IMR-90 (cell line): Measurements from ENCODE around the gene GPR161. TPM values are rescaled to one million over a fixed set of nuclear protein-coding genes. Genes with fewer than 3 reads are reported as not detected.

Experiments used
- ATAC-seq: fragments of 200-7000 bp; cut with Tn5 transposase; 2 replicates; pipeline ENCODE4 v1.9.1; 2020; ENCODE audit warnings: low read depth, mild to moderate bottlenecking, moderate library complexity
- BruUV-seq: library from RNA; stranded (reverse); fragments of 400-500 nt; replicated peaks from 2 replicates; lab custom pipeline; 2021; lab: Mats Ljungman, UMichigan
- CTCF ChIA-PET: fragments of 300-600 bp; formaldehyde crosslinking; extraction: SDS; loops from one replicate; lab custom pipeline; 2021; ENCODE audit warnings: antibody characterized with exemption; lab: Yijun Ruan, JAX
- POLR2A ChIA-PET: fragments of 300-600 bp; sonication (Branson Sonifier 250); formaldehyde crosslinking; loops from one replicate; lab custom pipeline; 2022; ENCODE audit warnings: antibody characterized with exemption; ENCODE audit not compliant: unreplicated experiment; lab: Charles Lee
- DNase-seq: peaks from one replicate; pipeline ENCODE4 v3.0.0; 2013
- H2AFZ ChIP-seq: replicated peaks from 2 replicates; pipeline ENCODE3; 2013; ENCODE audit warnings: low read length, mild to moderate bottlenecking; ENCODE audit not compliant: poor library complexity
- H2AK5ac ChIP-seq: 2 replicates; pipeline ENCODE4 v1.6.1; 2013; ENCODE audit warnings: low read depth, low read length, inconsistent platforms
- H2AK9ac ChIP-seq: replicated peaks from 2 replicates; pipeline ENCODE3; 2013; ENCODE audit warnings: mild to moderate bottlenecking, low read depth, low read length, moderate library complexity; ENCODE audit not compliant: poor library complexity
- H2BK120ac ChIP-seq: 2 replicates; pipeline ENCODE4 v1.6.1; 2013; ENCODE audit warnings: low read depth, low read length, inconsistent platforms
- H2BK15ac ChIP-seq: 3 replicates; pipeline ENCODE4 v1.6.1; 2013; ENCODE audit warnings: low read depth, low read length, inconsistent platforms
- H2BK20ac ChIP-seq: 2 replicates; pipeline ENCODE4 v1.6.1; 2013; ENCODE audit warnings: low read depth, mild to moderate bottlenecking, inconsistent platforms, low read length, moderate library complexity
- H2BK5ac ChIP-seq: 2 replicates; pipeline ENCODE4 v1.6.1; 2013; ENCODE audit warnings: mild to moderate bottlenecking, low read depth, low read length, inconsistent platforms; ENCODE audit not compliant: poor library complexity, severe bottlenecking
- H3K14ac ChIP-seq: replicated peaks from 2 replicates; pipeline ENCODE4 v1.6.1; 2013; ENCODE audit warnings: low read depth, low read length, inconsistent platforms
- H3K18ac ChIP-seq: 2 replicates; pipeline ENCODE4 v1.6.1; 2013; ENCODE audit warnings: low read depth, low read length, control low read depth
- H3K23ac ChIP-seq: 2 replicates; pipeline ENCODE4 v1.6.1; 2013; ENCODE audit warnings: low read depth, low read length, inconsistent platforms
- H3K27ac ChIP-seq: 2 replicates; pipeline ENCODE4 v1.5.1; 2013; ENCODE audit warnings: mild to moderate bottlenecking, control low read depth, low read length; ENCODE audit not compliant: insufficient read depth
- H3K27me3 ChIP-seq: 2 replicates; pipeline ENCODE4 v1.6.1; 2013; ENCODE audit warnings: low read length; ENCODE audit not compliant: control insufficient read depth, insufficient read depth
- H3K36me3 ChIP-seq: 2 replicates; pipeline ENCODE4 v1.6.1; 2013; ENCODE audit warnings: low read length, mixed read lengths; ENCODE audit not compliant: control insufficient read depth, insufficient read depth
- H3K4ac ChIP-seq: 2 replicates; pipeline ENCODE4 v1.6.1; 2013; ENCODE audit warnings: low read depth, low read length, inconsistent platforms
- H3K4me1 ChIP-seq: 2 replicates; pipeline ENCODE4 v1.6.1; 2013; ENCODE audit warnings: low read length, mixed read lengths; ENCODE audit not compliant: control insufficient read depth, insufficient read depth
- H3K4me2 ChIP-seq: 2 replicates; pipeline ENCODE4 v1.6.1; 2013; ENCODE audit warnings: low read depth, mild to moderate bottlenecking, control low read depth, low read length, moderate library complexity
- H3K4me3 ChIP-seq: 2 replicates; pipeline ENCODE4 v1.5.1; 2013; ENCODE audit warnings: low read depth, mild to moderate bottlenecking, control low read depth, low read length, moderate library complexity; ENCODE audit not compliant: insufficient read depth
- H3K56ac ChIP-seq: 2 replicates; pipeline ENCODE4 v1.6.1; 2013; ENCODE audit warnings: low read length, inconsistent platforms; ENCODE audit not compliant: insufficient read depth; ENCODE audit errors: extremely low read depth
- H3K79me1 ChIP-seq, 2 experiments: 2 replicates each; pipeline ENCODE4 v1.6.1; 2013; ENCODE audit warnings: low read length in 2 of 2, inconsistent platforms in 1 of 2, low read depth in 1 of 2
- H3K9ac ChIP-seq: 2 replicates; pipeline ENCODE4 v1.6.1; 2013; ENCODE audit warnings: low read depth, low read length, control low read depth
- H3K9me1 ChIP-seq: 2 replicates; pipeline ENCODE4 v1.6.1; 2013; ENCODE audit warnings: low read length, inconsistent platforms; ENCODE audit not compliant: insufficient read depth
- H3K9me3 ChIP-seq: 2 replicates; pipeline ENCODE4 v1.6.1; 2013; ENCODE audit warnings: low read length; ENCODE audit not compliant: control insufficient read depth, insufficient read depth
- H4K20me1 ChIP-seq: 2 replicates; pipeline ENCODE4 v1.6.1; 2013; ENCODE audit warnings: low read length, inconsistent platforms; ENCODE audit not compliant: insufficient read depth
- H4K5ac ChIP-seq: 2 replicates; pipeline ENCODE4 v1.6.1; 2013; ENCODE audit warnings: mild to moderate bottlenecking, low read depth, low read length, control low read depth
- H4K8ac ChIP-seq, 2 experiments: 2 replicates each; pipeline ENCODE4 v1.6.1; 2013; ENCODE audit warnings: low read depth in 2 of 2, low read length in 2 of 2, control low read depth in 1 of 2, inconsistent platforms in 1 of 2
- H4K91ac ChIP-seq: 2 replicates; pipeline ENCODE4 v1.6.1; 2013; ENCODE audit warnings: low read depth, low read length, inconsistent platforms; ENCODE audit not compliant: insufficient read depth
- BHLHE40 ChIP-seq: fragments of 150-350 bp; IDR thresholded peaks from 2 replicates; pipeline ENCODE4 v1.6.1; 2016; ENCODE audit warnings: mild to moderate bottlenecking, low read depth, low read length
- CEBPB ChIP-seq: IDR thresholded peaks from 2 replicates; pipeline ENCODE4 v1.6.1; 2012; ENCODE audit warnings: low read depth, low read length, improper control_type of control experiment
- SMC3 ChIP-seq: fragments of 150-350 bp; IDR thresholded peaks from 2 replicates; pipeline ENCODE4 v1.6.1; 2016; ENCODE audit warnings: low read depth, mild to moderate bottlenecking, antibody characterized with exemption, low read length, moderate library complexity
- dilution Hi-C: fragments of 300-500 bp; cut with HindIII; formaldehyde crosslinking; loops from one replicate; pipeline ENCODE4 v1.14.3; 2018; ENCODE audit warnings: low sequenced_read_pairs; ENCODE audit not compliant: unreplicated experiment
- in situ Hi-C: fragments of 300-500 bp; cut with MboI; formaldehyde crosslinking; loops from 3 replicates; pipeline ENCODE4 v1.14.3; 2019; ENCODE audit warnings: low sequenced_read_pairs, inconsistent platforms, mixed read lengths
- intact Hi-C: fragments of 100-400 bp; cut with micrococcal nuclease; formaldehyde crosslinking; loops from 2 replicates; pipeline ENCODE4 v1.10.0; 2022
- polyA plus RNA-seq, 3 experiments: library from polyadenylated mRNA; depleted of rRNA; stranded (reverse); fragments of >200 nt; gene quantifications; 2 replicates each; pipeline ENCODE4 v1.2.3, GENCODE V29; 2012; ENCODE audit warnings: low replicate concordance in 1 of 3
- total RNA-seq: library from RNA; depleted of rRNA; stranded (reverse); fragments of >200 nt; gene quantifications from 2 replicates; pipeline ENCODE4 v1.2.3, GENCODE V29; 2012
- TF ChIP-seq, protein P1 (sequence below): fragments of 150-350 bp; IDR thresholded peaks from 2 replicates; pipeline ENCODE4 v1.6.1; 2017; ENCODE audit warnings: mild to moderate bottlenecking, antibody characterized with exemption, low read length, low read depth

GPR161 gene
- total and polyA plus RNA-seq, 2 of the 4 experiments (the other 2 are of a cell fraction): 12.5 to 13.3 TPM

DNA sequence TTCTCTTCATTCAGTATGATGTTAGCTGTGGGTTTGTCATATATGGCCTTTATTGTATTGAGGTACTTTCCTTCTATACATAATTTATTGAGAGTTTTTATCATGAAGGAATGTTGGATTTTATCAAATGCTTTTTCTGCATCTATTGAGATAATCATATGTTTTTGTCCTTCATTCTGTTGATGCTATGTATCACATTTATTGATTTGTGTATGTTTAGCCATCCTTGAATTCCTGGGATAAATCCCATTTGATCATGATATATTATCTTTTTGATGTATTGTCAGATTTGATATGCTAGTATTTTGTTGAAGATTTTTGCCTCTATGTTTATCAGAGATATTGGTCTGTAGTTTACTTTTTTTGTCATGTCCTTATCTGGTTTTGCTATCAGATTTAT is 20.9 kb upstream of the GPR161 start:
- dilution Hi-C loops (no loop called here), in situ Hi-C loops (no loop called here), intact Hi-C loops (loop anchor here (1.0 kb wide), 1 partner anchor 33 kb away; no protein-coding TSS in a partner anchor)
- Histone ChIP-seq H3K4me3 (no peak overlapping the region), H4K8ac (no peak overlapping the region), H3K9ac (no peak overlapping the region), H3K14ac (no peak overlapping the region), H2BK5ac (no peak overlapping the region), H4K5ac (no peak overlapping the region), H3K18ac (no peak overlapping the region), H3K23ac (no peak overlapping the region), H3K4me2 (no peak overlapping the region), H3K79me1 (no peaks in the 10 kb centered on the region), H2AFZ (no peak overlapping the region), H3K27ac (no peak overlapping the region), H2AK5ac (no peak overlapping the region), H4K91ac (no peak overlapping the region), H3K4me1 (no peaks in the 10 kb centered on the region), H3K9me1 (no peaks in the 10 kb centered on the region), H2BK15ac (no peak overlapping the region), H3K36me3 (no peaks in the 10 kb centered on the region), H3K9me3 (peaks cover 3% of the 10 kb centered on the region; the same call in 1 of the 2 replicates), H4K20me1 (no peaks in the 10 kb centered on the region), H3K56ac (no peak overlapping the region), H3K4ac (no peak overlapping the region), H2BK120ac (no peak overlapping the region), H2BK20ac (no peak overlapping the region), H3K27me3 (no peaks in the 10 kb centered on the region), H2AK9ac (no peak overlapping the region)
- CTCF ChIA-PET: no interaction called here
- BruUV-seq: no TSS peak
- ATAC-seq (no peak), DNase-seq (no peak)
- no peak for TF ChIP-seq BHLHE40
- TF ChIP-seq SMC3: no peak
- TF ChIP-seq, protein P1, sequence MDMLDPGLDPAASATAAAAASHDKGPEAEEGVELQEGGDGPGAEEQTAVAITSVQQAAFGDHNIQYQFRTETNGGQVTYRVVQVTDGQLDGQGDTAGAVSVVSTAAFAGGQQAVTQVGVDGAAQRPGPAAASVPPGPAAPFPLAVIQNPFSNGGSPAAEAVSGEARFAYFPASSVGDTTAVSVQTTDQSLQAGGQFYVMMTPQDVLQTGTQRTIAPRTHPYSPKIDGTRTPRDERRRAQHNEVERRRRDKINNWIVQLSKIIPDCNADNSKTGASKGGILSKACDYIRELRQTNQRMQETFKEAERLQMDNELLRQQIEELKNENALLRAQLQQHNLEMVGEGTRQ: no peak
- no peak for TF ChIP-seq CEBPB
- POLR2A ChIA-PET: no interaction called here
